Stimulated activated CD4-positive, alpha-beta T cell treated with anti-CD3 and anti-CD28 coated beads, Interleukin-4, amount 100 ng/mL, for 48 hours (primary cell): ENCODE measurements around the gene VMP1.
"Not testable (repeated sequence)": the region's sequence is repeated elsewhere in the genome, so short reads cannot be mapped to it uniquely, and the experiment has no call there.

Experiments used
- DNase-seq, 2 donors: peaks; one replicate each; pipeline ENCODE4 v3.0.0-alpha.2; 2020; ENCODE audit warnings: low read depth in 2 of 2

The VMP1 gene

DNA sequence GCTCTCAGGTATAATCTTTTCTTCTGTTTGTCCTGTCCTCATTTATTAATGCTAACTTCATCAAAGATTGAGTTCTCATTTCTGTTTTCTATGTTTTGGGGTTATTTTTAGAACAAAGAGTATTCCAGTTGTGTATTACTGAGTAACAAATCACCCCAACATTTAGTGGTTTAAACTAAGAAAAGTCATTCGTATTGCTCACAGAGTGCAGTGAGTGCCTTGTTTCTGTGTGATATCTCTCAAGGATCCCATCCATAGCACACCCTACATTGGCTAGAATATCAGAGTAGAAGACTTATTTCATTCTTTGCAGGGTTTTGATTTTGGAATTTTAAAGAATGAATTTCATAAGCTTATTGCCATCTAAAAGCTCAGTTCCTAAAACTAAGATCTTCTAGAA is 72.1 kb downstream of the VMP1 start:
- no peak for DNase-seq

DNA sequence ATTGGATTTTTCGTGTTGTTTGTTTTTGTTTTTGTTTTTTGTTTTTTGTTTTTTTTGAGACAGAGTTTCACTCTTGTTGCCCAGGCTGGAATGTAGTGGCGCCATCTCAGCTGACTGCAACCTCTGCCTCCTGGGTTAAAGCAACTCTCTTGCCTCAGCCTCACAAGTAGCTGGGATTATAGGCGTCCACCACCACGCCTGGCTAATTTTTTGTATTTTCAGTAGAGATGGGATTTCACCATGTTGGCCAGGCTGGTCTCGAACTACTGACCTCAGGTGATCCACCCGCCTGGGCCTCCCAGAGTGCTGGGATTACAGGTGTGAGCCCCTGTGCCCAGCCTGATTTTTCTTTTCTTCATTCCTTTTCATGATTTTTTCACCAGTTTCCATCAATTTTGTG is 73.1 kb downstream of the VMP1 start:
- not testable (repeated sequence) for DNase-seq

DNA sequence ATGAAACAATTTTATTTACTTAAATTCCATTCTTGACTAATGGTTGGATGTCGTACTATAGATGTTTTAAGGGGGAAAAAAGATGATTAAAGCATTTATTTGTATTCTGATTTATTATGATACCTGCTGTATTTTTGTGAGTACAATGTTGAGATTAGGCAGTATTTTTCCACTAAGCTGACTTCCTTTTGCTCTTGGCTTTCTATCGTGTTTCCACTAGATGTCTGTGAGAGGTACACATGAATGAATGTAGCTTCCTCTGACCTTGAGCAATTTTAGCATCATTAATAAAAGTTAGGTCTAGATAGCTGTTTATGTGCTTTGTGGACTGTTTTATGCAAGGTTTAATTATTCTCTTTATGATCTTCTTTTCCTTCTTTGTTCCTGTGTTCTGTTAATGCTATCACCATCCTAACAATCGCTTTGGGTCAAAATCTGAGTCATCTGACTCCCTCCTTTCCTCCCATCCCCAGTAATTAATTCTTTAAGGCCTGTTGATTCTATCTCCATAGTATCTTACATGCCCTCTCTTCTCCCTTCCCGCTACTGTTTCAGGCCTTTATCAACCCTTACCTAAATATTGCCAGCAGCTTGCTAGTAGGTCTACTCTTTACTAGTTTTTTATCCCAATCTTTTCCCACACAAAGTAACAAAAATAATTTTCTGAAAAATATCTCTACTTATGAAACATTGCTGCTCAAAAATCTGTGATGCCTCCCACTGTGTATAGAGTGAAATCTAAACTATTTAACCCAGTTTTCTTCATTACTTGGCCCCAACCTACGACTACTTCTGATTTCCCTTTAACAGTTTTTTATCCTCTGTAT is 76.0 kb downstream of the VMP1 start:
- no peak for DNase-seq

DNA sequence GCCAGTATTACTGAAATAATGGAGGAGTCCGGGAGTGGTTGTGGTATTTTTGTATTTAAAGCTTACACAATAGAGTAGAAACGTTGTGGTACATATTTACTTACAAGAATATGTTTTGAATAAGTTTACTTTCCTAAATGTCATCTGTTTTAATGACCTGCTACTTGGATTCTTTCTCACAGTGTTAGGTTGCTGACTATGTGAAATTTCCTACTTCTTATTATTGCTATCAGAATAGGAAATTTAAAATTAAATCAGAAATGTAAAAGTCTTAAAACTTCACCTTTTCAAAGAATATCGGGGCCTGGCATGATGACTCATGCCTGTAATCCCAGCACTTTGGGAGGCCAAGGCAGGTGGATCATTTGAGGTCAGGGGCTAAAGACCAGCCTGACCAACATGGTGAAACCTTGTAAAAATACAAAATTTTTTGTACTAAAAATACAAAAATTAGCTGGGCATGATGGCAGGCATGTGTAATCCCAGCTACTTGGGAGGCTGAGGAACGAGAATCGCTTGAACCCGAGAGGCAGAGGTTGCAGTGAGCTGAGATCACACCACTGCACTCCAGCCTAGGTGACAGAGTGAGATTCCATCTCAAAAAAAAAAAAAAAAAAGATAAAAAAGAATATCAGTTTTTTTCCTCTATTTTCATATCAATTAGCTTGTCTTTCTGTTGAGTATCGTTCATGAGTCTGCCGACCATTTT is 77.8 kb downstream of the VMP1 start:
- DNase-seq, result no peak

DNA sequence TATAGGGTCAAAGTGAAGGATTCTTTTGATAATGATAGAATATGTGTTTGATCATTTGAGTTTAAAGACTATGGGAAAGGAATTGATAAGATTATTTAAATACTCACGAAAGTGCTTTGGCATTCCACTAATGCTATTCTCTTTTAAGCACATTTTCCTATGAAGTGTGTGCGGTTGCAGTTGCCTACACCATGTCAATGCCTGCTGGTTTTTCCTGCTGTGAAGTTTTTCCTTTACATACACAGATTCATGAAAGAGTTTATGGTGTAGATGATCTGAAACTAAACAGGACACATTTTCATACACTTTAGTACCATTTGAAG is 78.7 kb downstream of the VMP1 start:
- DNase-seq, result no peak

DNA sequence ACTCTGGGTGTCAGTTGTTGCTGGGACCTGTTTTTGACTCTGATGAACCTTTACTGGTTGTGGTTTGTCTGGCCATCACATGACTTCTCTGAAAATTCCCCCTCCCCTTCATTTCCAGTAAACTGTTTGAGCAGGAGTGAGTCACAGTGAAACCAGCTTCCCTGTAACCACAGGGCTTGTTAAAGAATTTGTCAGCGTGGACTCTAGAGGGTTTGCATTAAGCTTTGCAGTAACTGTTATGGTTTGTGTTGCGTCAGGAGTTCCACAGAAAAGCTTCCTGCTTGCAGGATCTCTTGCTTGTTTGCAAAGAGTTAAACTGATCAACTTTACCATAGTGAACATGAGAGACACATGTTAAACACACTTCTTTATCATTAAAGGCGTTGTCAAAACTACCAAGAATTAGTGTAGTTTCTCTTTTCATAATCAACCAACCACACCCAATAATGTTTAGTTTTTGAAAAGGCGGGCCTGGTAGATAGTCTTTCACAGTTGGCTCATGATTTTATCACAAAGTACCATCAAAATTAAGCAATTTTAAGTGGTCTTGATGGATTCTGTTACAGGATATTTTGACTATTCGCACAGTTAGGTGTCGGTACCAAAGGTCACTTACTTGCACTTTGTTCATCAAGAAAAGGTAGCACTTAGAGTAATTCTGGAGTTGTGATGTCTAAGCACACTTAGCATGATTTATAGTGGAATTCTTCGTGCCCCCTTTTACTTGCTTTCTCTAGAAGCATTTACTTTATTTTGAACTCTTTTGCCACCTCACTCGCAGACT is 79.3 kb downstream of the VMP1 start:
- DNase-seq, result peak in 1 of 2 donors; percentile 73

DNA sequence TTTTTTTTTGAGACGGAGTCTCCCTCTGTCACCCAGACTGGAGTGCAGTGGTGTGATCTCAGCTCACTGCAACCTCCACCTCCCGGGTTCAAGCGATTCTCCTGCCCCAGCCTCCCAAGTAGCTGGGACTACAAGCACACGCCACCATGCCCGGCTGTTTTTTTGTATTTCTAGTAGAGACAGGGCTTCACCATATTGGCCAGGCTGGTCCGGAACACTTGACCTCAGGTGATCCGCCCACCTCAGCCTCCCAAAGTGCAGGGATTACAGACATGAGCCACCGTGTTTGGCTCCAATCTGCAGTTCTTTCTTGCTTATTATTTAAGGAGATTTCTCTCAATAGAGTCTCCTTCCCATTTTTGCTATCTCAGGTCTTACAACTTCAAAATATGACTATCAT is 82.4 kb downstream of the VMP1 start:
- not testable (repeated sequence) for DNase-seq

DNA sequence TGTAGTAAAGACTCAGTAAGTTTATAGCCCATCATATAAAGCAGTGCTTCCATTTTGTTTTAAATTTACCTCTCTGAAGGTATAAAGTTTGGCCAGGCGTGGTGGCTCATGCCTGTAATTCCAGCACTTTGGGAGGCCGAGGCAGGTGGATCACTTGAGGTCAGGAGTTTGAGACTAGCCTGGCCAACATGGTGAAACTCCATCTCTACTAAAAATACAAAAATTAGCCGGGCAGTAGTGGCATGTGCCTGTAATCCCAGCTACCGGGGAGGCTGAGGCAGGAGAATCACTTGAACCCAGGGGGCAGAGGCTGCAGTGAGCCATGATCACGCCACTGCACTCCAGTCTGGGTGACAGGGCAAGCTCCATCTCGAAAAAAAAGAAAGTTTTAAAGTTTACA is 83.0 kb downstream of the VMP1 start:
- DNase-seq, result not testable (repeated sequence)

DNA sequence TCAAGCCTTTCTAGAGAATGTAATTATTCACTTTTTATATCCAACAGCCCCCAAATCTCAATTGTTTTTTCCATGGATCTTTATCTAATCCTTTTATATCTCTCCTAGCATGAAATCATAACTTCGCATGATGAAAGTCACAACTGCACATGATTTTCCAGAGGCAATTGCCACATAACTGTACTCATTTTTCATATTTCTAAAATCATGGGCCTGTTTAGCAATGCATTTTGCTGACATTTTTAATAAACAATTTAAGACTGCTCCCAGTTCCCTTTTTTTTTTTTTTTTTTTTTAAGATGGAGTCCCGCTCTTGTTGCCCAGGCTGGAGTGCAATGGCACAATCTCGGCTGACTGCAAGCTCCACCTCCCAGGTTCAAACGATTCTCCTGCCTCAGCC is 83.5 kb downstream of the VMP1 start:
- no peak for DNase-seq

DNA sequence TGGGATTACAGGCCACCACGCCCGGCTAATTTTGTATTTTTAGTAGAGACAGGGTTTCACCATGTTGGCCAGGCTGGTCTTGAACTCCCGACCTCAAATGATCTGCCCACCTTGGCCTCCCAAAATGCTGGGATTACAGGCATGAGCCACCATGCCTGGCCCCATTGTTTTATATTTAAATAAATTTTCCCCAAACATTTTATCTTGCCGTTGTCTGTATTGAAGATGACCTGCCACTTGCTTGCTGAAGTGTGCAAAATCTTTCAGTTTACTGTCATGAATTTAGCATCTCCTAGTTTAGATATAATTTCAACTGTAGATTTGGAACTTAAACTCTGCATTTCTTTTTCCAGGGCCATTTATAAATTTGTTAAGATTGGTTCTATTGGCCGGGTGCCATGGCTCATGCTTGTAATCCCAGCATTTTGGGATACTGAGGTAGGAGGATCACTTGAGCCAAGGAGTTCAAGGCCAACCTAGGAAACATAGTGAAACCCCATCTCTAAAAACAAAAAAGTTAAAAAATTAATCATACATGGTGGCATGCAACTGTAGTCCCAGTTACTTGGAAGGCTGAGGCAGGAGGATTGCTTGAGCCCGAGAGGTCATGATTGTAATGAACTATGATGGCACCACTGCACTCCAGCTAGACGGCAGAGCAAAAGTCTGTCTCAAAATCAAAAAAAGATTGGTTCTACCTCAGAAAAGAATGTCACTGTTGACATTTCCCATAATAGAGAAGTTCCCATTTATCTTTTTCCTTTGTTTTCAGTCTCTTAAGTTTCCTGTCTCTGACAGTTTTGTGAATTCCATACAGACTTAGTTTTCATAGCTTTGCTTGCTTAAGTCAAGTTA is 84.4 kb downstream of the VMP1 start:
- no peak for DNase-seq

DNA sequence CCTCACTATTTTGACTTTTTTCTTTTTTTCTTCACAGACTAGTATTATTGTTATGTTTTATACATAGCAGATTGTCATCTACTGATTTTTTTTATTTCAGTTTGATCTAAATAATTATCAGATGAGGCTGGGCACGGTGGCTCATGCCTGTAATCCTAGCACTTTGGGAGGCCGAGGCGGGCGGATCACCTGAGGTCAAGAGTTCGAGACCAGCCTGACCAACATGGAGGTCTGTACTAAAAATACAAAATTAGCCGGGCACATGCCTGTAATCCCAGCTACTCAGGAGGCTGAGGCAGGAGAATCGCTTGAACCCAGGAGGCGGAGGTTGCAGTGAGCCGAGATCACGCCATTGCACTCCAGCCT is 85.0 kb downstream of the VMP1 start:
- not testable (repeated sequence) for DNase-seq

DNA sequence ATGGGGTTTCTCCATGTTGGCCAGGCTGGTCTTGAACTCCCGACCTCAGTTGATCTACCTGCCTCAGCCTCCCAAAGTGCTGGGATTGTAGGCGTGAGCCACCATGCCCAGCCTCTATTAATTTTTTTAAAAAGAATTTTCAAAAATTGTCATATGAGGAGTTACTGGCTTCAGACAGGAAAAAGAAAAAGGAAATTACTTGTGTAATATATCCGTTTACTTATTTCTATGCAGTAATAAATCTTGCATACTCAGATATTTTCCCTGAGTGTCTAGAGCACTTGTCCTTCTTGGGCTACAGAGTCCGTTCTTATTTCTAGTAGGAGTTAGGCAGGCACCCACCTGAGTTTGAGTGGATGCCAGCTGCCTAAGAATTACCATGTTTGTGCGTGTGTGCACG is 85.8 kb downstream of the VMP1 start:
- no peak for DNase-seq

DNA sequence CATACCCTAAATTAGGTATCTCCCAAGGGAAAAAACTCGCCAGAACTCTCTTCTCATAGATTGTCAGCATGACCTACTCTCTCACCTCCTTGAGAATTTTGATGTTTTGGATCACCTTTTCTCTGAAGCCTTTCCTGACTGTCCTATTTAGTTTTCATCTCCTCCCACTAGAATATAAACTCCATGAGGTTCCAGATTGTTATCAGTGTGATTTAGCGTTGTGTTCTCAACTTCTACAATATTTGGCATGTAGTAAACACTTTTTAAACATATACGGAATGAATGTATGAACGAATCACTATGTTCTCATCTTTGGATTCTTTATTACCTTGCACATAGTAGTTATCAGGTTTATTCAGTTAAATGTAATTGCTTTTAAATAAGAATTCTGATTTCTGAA is 88.7 kb downstream of the VMP1 start:
- no peak for DNase-seq

DNA sequence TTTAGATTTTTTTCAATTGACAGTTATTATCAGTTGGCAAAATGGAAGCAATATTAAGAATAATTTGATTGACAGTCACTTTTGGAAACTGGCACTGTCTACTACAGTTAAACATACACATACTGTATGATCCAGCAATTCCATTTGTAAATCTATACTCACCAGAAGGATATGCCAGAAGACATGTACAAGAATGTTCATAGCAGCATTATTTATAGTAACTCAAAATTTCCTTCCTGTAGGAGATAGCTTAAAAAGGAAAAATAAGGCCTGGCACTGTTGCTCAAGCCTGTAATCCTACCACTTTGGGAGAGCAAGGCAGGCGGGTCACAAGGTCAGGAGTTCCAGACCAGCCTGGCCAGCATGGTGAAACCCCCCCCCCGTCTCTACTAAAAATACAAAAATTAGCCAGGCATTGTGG is 89.3 kb downstream of the VMP1 start:
- DNase-seq, result no peak

DNA sequence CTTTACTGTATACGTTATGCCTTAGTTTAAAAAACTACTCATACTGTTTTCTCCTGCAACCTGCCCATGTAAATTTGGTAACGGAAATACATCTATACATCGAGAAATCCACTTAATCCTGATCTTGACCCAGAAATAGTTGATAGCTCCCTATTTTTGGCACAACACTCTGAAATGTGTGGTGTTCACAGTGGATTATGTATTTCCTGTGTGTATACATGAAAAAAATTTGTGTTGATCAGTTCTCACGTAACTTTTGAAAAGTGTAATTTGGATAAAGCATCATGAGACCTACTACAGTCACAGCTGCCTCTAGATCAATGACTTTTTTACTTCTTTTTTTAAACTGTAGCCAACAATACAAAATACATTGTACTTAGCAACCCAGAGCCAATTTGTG is 90.7 kb downstream of the VMP1 start:
- DNase-seq, result no peak

DNA sequence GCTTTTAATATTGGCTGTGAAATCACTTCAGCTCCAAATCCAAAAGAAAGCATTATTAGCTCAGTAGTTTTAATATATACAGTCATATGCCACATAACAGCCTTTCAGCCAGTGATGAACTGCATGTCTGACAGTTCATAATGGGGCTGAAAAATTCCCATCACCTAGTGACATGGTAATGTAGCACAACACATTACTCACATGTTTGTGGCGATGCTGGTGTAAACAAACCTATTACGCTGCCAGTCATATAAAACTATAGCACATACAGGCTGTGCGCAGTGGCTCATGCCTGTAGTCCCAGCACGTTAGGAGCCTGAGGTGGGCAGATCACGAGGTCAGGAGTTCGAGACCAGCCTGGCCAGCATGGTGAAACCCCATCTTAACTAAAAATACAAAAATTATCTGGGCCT is 93.1 kb downstream of the VMP1 start:
- no peak for DNase-seq

DNA sequence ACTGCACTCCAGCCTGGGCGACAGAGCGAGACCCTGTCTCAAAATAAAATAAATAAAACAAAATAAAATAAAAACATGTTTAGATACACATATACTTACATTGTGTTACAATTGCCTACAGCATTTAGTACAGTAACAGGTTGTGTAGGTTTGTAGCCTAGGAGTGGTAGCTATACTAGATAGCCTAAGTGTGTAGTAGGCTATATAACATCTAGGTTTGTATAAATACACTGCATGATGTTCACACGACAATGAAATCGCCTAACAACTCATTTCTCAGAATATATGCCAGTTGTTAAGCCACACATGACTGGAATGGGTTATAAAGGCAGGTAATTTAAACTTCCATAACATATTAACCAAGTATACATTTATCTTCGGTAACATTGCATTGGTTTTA is 94.7 kb downstream of the VMP1 start:
- DNase-seq, result no peak

DNA sequence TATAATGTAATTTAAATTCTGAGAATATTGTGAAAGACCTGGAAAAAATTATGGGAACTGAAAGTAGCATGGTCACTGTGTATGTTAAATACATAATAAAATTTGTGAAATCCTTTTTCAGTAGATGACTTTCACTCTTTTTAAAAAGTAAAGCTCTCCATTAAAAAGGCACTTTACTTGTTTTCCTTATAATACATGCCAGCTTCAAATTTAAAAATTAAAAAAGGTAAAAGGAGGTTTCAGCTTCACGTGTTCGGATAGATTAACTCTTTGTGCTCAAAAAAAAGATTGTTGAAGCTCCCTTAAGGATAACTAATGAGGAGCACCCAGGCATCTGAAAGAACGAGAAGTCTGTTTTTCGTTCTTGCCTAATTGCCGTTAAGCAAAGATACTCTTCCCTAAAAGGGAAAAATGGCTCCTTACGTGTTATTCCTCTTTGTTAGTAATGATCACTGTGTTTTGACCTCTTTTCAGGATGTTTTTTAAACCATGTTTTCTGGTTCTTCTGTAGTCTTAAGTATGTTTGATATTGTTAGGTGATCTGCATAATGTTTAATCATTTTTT is 97.5 kb downstream of the VMP1 start:
- no peak for DNase-seq

DNA sequence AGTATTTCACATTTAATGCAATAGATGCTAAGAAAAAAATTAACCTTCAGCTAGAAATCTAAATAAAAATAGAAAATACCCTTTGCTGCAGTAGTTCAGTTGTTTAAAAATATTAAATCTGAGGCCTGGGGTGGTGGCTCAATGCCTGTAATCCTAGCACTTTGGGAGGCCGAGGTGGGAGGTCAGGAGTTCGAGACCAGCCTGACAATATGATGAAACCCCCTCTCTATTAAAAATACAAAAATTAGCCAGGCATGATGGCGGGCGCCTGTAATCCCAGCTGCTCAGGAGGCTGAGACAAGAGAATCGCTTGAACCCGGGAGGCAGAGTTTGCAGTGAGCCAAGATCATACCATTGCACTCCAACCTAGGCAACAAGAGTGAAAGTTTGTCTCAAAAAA is 98.9 kb downstream of the VMP1 start:
- DNase-seq, result not testable (repeated sequence)

DNA sequence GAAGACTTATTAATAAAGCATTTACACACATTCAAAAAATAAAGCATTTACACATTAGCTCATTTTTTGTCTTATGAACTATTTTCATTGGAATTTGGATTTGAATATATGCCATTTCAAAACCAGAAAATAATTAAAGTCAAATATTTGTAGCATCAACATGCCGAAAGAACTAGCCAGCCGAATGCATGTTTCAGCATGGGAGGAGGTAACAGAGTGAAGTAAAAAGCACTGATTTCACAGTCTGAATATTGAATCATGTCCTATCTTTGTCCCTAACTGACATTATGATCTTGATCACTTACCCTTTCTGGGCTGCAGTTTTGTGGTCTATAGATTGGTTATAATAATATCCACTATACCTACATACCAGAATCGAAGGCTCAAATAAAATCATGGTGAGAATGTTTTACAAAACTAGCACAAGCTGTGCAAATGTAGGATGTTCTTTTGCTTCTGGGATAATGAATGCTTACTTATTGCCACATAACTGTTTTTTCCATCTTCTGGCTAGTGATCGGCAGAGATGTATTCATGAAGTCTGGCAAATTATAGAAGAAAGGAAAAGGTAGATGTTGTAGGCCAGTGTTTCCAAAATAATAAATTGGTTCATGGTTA is 100.5 kb downstream of the VMP1 start:
- no peak for DNase-seq

DNA sequence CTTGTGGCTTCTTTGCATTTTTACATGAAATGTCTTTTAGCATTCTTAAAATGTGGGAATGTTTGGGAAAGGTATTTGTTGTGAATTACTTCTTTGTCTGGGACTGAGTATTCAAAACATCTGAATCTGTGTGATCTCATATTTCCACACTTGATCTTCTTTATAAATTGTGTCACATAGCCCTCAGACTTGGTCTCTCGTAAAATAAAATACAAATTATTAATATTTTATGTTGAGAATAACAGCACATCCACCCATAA is 103.4 kb downstream of the VMP1 start:
- DNase-seq, result no peak
